Activated CD8-positive, alpha-beta T cell treated with anti-CD3 and anti-CD28 coated beads for 36 hours (primary cell): Measurements from ENCODE around the gene SLC39A11. TPM values are rescaled to one million over a fixed set of nuclear protein-coding genes. Genes with fewer than 3 reads are reported as not detected.

ENCODE experiments used
- ATAC-seq: fragments of 200-7000 bp; cut with Tn5 transposase; one replicate; pipeline ENCODE4 v1.10.0; 2021; ENCODE audit warnings: mild to moderate bottlenecking, moderate library complexity
- CTCF ChIA-PET: fragments of 350-600 bp; sonication (Branson Sonifier 250); formaldehyde crosslinking; loops from one replicate; lab custom pipeline; 2021; ENCODE audit warnings: antibody characterized with exemption; lab: Charles Lee
- POLR2A ChIA-PET: fragments of 350-600 bp; sonication (Branson Sonifier 250); formaldehyde crosslinking; loops from one replicate; lab custom pipeline; 2021; ENCODE audit warnings: antibody characterized with exemption; lab: Charles Lee
- DNase-seq: peaks from one replicate; pipeline ENCODE4 v3.0.0-alpha.2; 2020
- H3K27ac Mint-ChIP-seq: one replicate; pipeline ENCODE4 v1.8.0; 2021; ENCODE audit warnings: mild to moderate bottlenecking, mixed read lengths
- H3K27me3 Mint-ChIP-seq: one replicate; pipeline ENCODE4 v1.8.0; 2021; ENCODE audit warnings: mixed read lengths
- H3K36me3 Mint-ChIP-seq: one replicate; pipeline ENCODE4 v1.8.0; 2021; ENCODE audit warnings: low read depth, mixed read lengths
- H3K4me1 Mint-ChIP-seq: one replicate; pipeline ENCODE4 v1.8.0; 2021; ENCODE audit warnings: low read depth, mixed read lengths
- H3K4me3 Mint-ChIP-seq: one replicate; pipeline ENCODE4 v1.8.0; 2021; ENCODE audit warnings: mild to moderate bottlenecking, moderate library complexity, mixed read lengths
- H3K9me3 Mint-ChIP-seq: one replicate; pipeline ENCODE4 v1.8.0; 2021; ENCODE audit warnings: mixed read lengths
- intact Hi-C: fragments of 100-400 bp; cut with micrococcal nuclease; formaldehyde crosslinking; loops from one replicate; pipeline ENCODE4 v1.10.0; 2022
- total RNA-seq, 2 experiments: library from RNA; stranded (reverse); gene quantifications; one replicate each; pipeline ENCODE4 v1.2.3, GENCODE V29; 2021
- TF ChIP-seq, protein P1 (sequence below): fragments of 200-600 bp; IDR thresholded peaks from one replicate; pipeline ENCODE4 v1.8.0; 2022; ENCODE audit warnings: antibody characterized with exemption, mild to moderate bottlenecking

The SLC39A11 gene
- total RNA-seq, 2 experiments from 2014 or later: 14.4 to 14.9 TPM

DNA sequence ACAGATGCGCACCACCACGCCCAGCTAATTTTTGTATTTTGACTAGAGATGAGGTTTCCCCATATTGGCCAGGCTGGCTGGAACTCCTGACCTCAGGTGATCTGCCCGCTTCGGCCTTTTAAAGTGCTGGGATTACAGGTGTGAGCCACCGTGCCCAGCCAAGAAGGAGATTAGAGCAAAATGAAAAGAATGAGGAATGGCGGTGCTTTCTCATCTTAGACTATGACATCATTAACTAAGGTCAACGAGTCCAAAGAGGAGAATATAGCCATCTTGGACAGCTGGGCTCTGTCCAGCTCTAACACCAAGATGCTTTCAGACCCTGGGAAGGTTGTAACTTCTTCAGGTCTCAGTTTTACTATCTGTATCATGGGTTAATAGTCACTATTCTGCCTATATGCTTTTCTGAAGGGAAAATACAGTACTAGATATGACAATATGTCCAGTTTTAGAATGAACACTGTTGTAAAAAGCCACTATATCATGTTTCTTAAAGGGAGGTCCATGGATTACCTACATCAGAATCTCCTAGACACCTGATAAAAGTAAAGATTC is 76.7 kb downstream of the SLC39A11 start:
- ATAC-seq (no peak), DNase-seq (no peak)
- TF ChIP-seq, protein P1, sequence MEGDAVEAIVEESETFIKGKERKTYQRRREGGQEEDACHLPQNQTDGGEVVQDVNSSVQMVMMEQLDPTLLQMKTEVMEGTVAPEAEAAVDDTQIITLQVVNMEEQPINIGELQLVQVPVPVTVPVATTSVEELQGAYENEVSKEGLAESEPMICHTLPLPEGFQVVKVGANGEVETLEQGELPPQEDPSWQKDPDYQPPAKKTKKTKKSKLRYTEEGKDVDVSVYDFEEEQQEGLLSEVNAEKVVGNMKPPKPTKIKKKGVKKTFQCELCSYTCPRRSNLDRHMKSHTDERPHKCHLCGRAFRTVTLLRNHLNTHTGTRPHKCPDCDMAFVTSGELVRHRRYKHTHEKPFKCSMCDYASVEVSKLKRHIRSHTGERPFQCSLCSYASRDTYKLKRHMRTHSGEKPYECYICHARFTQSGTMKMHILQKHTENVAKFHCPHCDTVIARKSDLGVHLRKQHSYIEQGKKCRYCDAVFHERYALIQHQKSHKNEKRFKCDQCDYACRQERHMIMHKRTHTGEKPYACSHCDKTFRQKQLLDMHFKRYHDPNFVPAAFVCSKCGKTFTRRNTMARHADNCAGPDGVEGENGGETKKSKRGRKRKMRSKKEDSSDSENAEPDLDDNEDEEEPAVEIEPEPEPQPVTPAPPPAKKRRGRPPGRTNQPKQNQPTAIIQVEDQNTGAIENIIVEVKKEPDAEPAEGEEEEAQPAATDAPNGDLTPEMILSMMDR: no peak
- Mint-ChIP-seq H3K36me3 (peaks cover 9% of the 10 kb centered on the region), H3K27me3 (no peaks in the 10 kb centered on the region), H3K27ac (no peak overlapping the region), H3K4me1 (peaks cover 7% of the 10 kb centered on the region), H3K9me3 (peaks cover 10% of the 10 kb centered on the region), H3K4me3 (no peak overlapping the region)
- ChIA-PET CTCF (interaction anchor here (1.2 kb wide), 1 partner anchor 30 kb away, joined by 3 read pairs; no protein-coding TSS in a partner anchor), POLR2A (no interaction called here)
- intact Hi-C loops: no loop called here

DNA sequence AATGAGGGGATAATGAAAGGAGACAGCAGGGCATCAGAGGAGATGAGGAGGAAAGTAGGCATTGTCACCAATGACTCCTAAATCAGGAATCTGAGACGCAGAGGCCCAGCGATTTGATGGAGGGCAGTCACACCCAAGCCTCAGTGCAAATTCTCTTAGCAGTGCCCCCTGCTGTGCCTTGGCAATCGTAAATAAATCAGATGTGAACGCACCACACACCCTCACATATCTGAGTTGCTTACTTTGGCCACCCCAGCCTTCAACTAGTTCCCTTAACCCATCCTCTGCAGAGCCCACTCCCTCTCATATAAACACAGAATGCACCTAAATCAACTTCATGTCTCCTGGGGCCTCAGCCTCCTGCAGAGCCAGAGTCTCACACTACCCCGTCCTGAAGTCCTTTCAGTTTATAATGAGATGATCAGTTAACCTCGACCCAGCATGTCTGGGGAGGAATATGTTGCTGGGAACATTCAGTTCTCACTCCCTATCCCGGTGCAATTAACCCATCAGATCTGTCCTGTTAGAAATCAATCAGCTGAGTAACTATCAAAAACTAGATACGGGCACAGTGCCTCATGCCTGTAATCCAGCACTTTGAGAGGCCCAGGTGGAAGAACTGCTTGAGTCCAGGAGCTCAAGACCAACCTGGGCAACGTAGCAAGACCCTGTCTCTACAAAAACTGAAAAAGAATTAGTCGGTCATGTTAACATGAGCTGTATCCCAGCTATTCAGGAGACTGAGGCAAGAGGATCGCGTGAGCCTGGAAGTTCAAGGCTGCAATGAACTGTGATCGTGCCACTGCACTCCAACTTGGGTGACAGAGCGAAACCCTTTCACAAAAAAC is 78.4 kb downstream of the SLC39A11 start:
- no peak overlapping the region for H3K4me3 Mint-ChIP-seq
- no peak overlapping the region for H3K27ac Mint-ChIP-seq
- TF ChIP-seq, protein P1: no peak
- peaks cover 3% of the 10 kb centered on the region for H3K36me3 Mint-ChIP-seq
- DNase-seq (no peak), ATAC-seq (no peak)
- peaks cover 8% of the 10 kb centered on the region for H3K9me3 Mint-ChIP-seq
- intact Hi-C loops: no loop called here
- CTCF ChIA-PET: no interaction called here
- H3K27me3 Mint-ChIP-seq: no peaks in the 10 kb centered on the region
- H3K4me1 Mint-ChIP-seq: peaks cover 8% of the 10 kb centered on the region
- POLR2A ChIA-PET: no interaction called here

GRCh38 chr17:73013301-73013700 is 79.2 kb downstream of the SLC39A11 start:
- POLR2A ChIA-PET: no interaction called here
- no peaks in the 10 kb centered on the region for H3K27me3 Mint-ChIP-seq
- ATAC-seq: no peak
- H3K36me3 Mint-ChIP-seq: no peaks in the 10 kb centered on the region
- H3K4me3 Mint-ChIP-seq: no peak overlapping the region
- no peak for DNase-seq
- TF ChIP-seq, protein P1: no peak
- intact Hi-C loops: no loop called here
- CTCF ChIA-PET: no interaction called here
- peaks cover 8% of the 10 kb centered on the region for H3K4me1 Mint-ChIP-seq
- no peak overlapping the region for H3K27ac Mint-ChIP-seq
- peaks cover 4% of the 10 kb centered on the region for H3K9me3 Mint-ChIP-seq

- H3K4me1 Mint-ChIP-seq: peaks cover 8% of the 10 kb centered on the region
- ChIA-PET POLR2A (no interaction called here), CTCF (no interaction called here)
- no peak overlapping the region for H3K27ac Mint-ChIP-seq
- intact Hi-C loops: no loop called here
- no peaks in the 10 kb centered on the region for H3K9me3 Mint-ChIP-seq
- peak overlapping the region; percentile 5 for H3K4me3 Mint-ChIP-seq
- H3K27me3 Mint-ChIP-seq: no peaks in the 10 kb centered on the region
- TF ChIP-seq, protein P1: no peak
- no peaks in the 10 kb centered on the region for H3K36me3 Mint-ChIP-seq
- ATAC-seq: no peak
- DNase-seq: no peak
These were observed 81.4 kb downstream of the SLC39A11 start for GRCh38 chr17:73011016-73011486.

DNA sequence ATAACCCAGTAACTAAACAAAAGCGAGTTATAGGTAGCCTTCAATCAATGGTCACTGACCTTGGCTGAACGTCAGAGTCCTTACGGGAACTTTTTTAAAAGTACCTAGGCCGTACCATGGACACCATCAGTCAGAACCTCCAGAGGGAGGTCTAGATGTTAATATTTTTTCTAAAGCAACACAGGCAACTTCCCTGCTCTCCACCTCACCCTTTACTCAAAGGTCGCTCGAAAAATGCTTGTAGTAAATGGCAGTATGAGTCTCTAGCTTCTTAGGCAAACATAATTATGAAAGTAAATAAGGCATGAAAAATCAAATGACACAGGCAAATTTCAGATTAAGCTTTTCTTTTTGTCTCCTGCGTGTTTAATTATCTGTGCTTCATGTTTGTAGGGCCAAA is 82.1 kb downstream of the SLC39A11 start:
- Mint-ChIP-seq H3K4me3 (no peak overlapping the region), H3K36me3 (no peaks in the 10 kb centered on the region), H3K27me3 (no peaks in the 10 kb centered on the region), H3K4me1 (peaks cover 8% of the 10 kb centered on the region), H3K9me3 (no peaks in the 10 kb centered on the region), H3K27ac (no peak overlapping the region)
- CTCF ChIA-PET: no interaction called here
- intact Hi-C loops: no loop called here
- ATAC-seq: no peak
- POLR2A ChIA-PET: no interaction called here
- no peak for DNase-seq
- TF ChIP-seq, protein P1: no peak
